Brain microvascular endothelial cell (primary cell): ENCODE data around the gene SIGLEC9.
A peak's percentile ranks its signal among the peaks of the same experiment; 100 is the strongest.

Source experiments
- DNase-seq: peaks from one replicate; pipeline ENCODE4 v3.0.0-alpha.2; 2020
- H3K27ac ChIP-seq: fragments of 250-450 bp; sonication (Bioruptor Pico); 2 replicates; pipeline ENCODE4 v1.5.1; 2020; ENCODE audit warnings: mild to moderate bottlenecking, moderate library complexity
- H3K27me3 ChIP-seq: fragments of 250-450 bp; sonication (Bioruptor Pico); replicated peaks from 2 replicates; pipeline ENCODE4 v1.5.1; 2020; ENCODE audit warnings: mild to moderate bottlenecking
- H3K36me3 ChIP-seq: fragments of 250-450 bp; sonication (Bioruptor Pico); replicated peaks from 2 replicates; pipeline ENCODE4 v1.5.1; 2020; ENCODE audit warnings: mild to moderate bottlenecking
- H3K4me3 ChIP-seq: 2 replicates; pipeline ENCODE4 v1.5.1; 2011; ENCODE audit warnings: low read depth, mild to moderate bottlenecking, control low read depth, low read length, moderate library complexity
- CTCF ChIP-seq: IDR thresholded peaks from 2 replicates; pipeline ENCODE4 v1.5.1; 2011; ENCODE audit warnings: low read depth, mild to moderate bottlenecking, moderate library complexity, low read length, control low read depth, inconsistent platforms; ENCODE audit errors: missing control alignments
- in situ Hi-C: cut with HindIII; loops from 2 replicates; pipeline ENCODE4 v1.10.0; 2017; ENCODE audit warnings: low sequenced_read_pairs, low pct_ligation_motif_present

The SIGLEC9 gene

GRCh38 chr19:51098365-51099046 is 26.2 kb upstream of the SIGLEC9 start:
- Histone ChIP-seq H3K4me3 (no peak overlapping the region), H3K27ac (no peak overlapping the region), H3K27me3 (no peaks in the 10 kb centered on the region), H3K36me3 (peaks cover 17% of the 10 kb centered on the region)
- no peak for DNase-seq
- no peak for TF ChIP-seq CTCF
- in situ Hi-C loops, result no loop called here

- Histone ChIP-seq H3K4me3 (peak overlapping the region; percentile 22), H3K27me3 (no peaks in the 10 kb centered on the region), H3K36me3 (peaks cover 21% of the 10 kb centered on the region), H3K27ac (no peak overlapping the region)
- DNase-seq, result no peak
- no peak for TF ChIP-seq CTCF
- in situ Hi-C loops, result no loop called here
Observed at GRCh38 chr19:51099047-51099382, 25.7 kb upstream of the SIGLEC9 start.

- no peak overlapping the region for H3K4me3 ChIP-seq
- DNase-seq, result no peak
- peaks cover 24% of the 10 kb centered on the region for H3K36me3 ChIP-seq
- H3K27ac ChIP-seq, result no peak overlapping the region
- no peak for TF ChIP-seq CTCF
- in situ Hi-C loops, result no loop called here
- H3K27me3 ChIP-seq, result no peaks in the 10 kb centered on the region
Observed at GRCh38 chr19:51100601-51101000, 24.1 kb upstream of the SIGLEC9 start.

GRCh38 chr19:51101171-51101865 is 23.4 kb upstream of the SIGLEC9 start:
- no peak for TF ChIP-seq CTCF
- in situ Hi-C loops, result no loop called here
- Histone ChIP-seq H3K27ac (no peak overlapping the region), H3K27me3 (no peaks in the 10 kb centered on the region), H3K4me3 (no peak overlapping the region), H3K36me3 (peaks cover 24% of the 10 kb centered on the region)
- no peak for DNase-seq

- H3K36me3 ChIP-seq, result peaks cover 22% of the 10 kb centered on the region
- in situ Hi-C loops, result no loop called here
Observed at GRCh38 chr19:51102991-51103390, 21.7 kb upstream of the SIGLEC9 start.

More at GRCh38 chr19:51102991-51103390, 21.7 kb upstream of the SIGLEC9 start:
- no peak for TF ChIP-seq CTCF
- Histone ChIP-seq H3K27me3 (no peaks in the 10 kb centered on the region), H3K4me3 (no peak overlapping the region), H3K27ac (no peak overlapping the region)
- DNase-seq, result no peak
